Measurements from ENCODE around the gene TRMU.
"Not testable (repeated sequence)": the region's sequence is repeated elsewhere in the genome, so short reads cannot be mapped to it uniquely, and the experiment has no call there.

TRMU gene

GRCh38 chr22:46402505-46402904, 67.0 kb downstream of the TRMU start:
- H3K9me3 ChIP-seq (ENCODE audit: control insufficient read depth, low read length), result no peaks in the 10 kb centered on the region
- no peak overlapping the region for H3K4me3 ChIP-seq (ENCODE audit: extremely low read depth, insufficient read depth, low read length, poor library complexity, severe bottlenecking)
- no peaks in the 10 kb centered on the region for H3K36me3 ChIP-seq (ENCODE audit: control insufficient read depth, insufficient read depth, low read length)
- no CpG with 5 or more reads among the region's 2 CpGs for WGBS, 2 experiments (ENCODE audit: insufficient coverage in 2 of 2)
- no peak overlapping the region for H3K27ac ChIP-seq (ENCODE audit: low read depth, low read length, severe bottlenecking)
- no peaks in the 10 kb centered on the region for H3K4me1 ChIP-seq (ENCODE audit: control insufficient read depth, insufficient read depth, low read length, poor library complexity, severe bottlenecking)

- H3K9me3 ChIP-seq (ENCODE audit: control insufficient read depth, low read length); H3K4me3 ChIP-seq (ENCODE audit: extremely low read depth, insufficient read depth, low read length, poor library complexity, severe bottlenecking); H3K4me1 ChIP-seq (ENCODE audit: control insufficient read depth, insufficient read depth, low read length, poor library complexity, severe bottlenecking); H3K36me3 ChIP-seq (ENCODE audit: control insufficient read depth, insufficient read depth, low read length); H3K27ac ChIP-seq (ENCODE audit: low read depth, low read length, severe bottlenecking): not testable (repeated sequence)
- WGBS, 2 experiments (ENCODE audit: insufficient coverage in 2 of 2), result 97 to 98% methylated on average over 5 of the region's 7 CpGs
Measured at GRCh38 chr22:46403880-46404279, 68.4 kb downstream of the TRMU start.

GRCh38 chr22:46405901-46406300, 70.4 kb downstream of the TRMU start:
- WGBS, 2 experiments (ENCODE audit: insufficient coverage in 2 of 2), result 95 to 100% methylated on average over 4 of the region's 4 CpGs

GRCh38 chr22:46406349-46406748, 70.8 kb downstream of the TRMU start:
- 92 to 94% methylated on average over 3 to 8 of the region's 8 CpGs for WGBS, 2 experiments (ENCODE audit: insufficient coverage in 2 of 2)
- no peaks in the 10 kb centered on the region for H3K36me3 ChIP-seq (ENCODE audit: control insufficient read depth, insufficient read depth, low read length)
- H3K4me1 ChIP-seq (ENCODE audit: control insufficient read depth, insufficient read depth, low read length, poor library complexity, severe bottlenecking), result no peaks in the 10 kb centered on the region
- no peak overlapping the region for H3K4me3 ChIP-seq (ENCODE audit: extremely low read depth, insufficient read depth, low read length, poor library complexity, severe bottlenecking)
- no peaks in the 10 kb centered on the region for H3K9me3 ChIP-seq (ENCODE audit: control insufficient read depth, low read length)
- no peak overlapping the region for H3K27ac ChIP-seq (ENCODE audit: low read depth, low read length, severe bottlenecking)

More at GRCh38 chr22:46405901-46406300, 70.4 kb downstream of the TRMU start:
- no peaks in the 10 kb centered on the region for H3K36me3 ChIP-seq (ENCODE audit: control insufficient read depth, insufficient read depth, low read length)
- no peak overlapping the region for H3K4me3 ChIP-seq (ENCODE audit: extremely low read depth, insufficient read depth, low read length, poor library complexity, severe bottlenecking)
- no peaks in the 10 kb centered on the region for H3K9me3 ChIP-seq (ENCODE audit: control insufficient read depth, low read length)
- no peak overlapping the region for H3K27ac ChIP-seq (ENCODE audit: low read depth, low read length, severe bottlenecking)
- H3K4me1 ChIP-seq (ENCODE audit: control insufficient read depth, insufficient read depth, low read length, poor library complexity, severe bottlenecking), result no peaks in the 10 kb centered on the region

- H3K4me3 ChIP-seq (ENCODE audit: extremely low read depth, insufficient read depth, low read length, poor library complexity, severe bottlenecking), result no peak overlapping the region
- 91 to 96% methylated on average over 12 to 15 of the region's 15 CpGs for WGBS, 2 experiments (ENCODE audit: insufficient coverage in 2 of 2)
Measured at GRCh38 chr22:46406791-46407190, 71.3 kb downstream of the TRMU start.

More at GRCh38 chr22:46406791-46407190, 71.3 kb downstream of the TRMU start:
- H3K4me1 ChIP-seq (ENCODE audit: control insufficient read depth, insufficient read depth, low read length, poor library complexity, severe bottlenecking), result no peaks in the 10 kb centered on the region
- no peak overlapping the region for H3K27ac ChIP-seq (ENCODE audit: low read depth, low read length, severe bottlenecking)
- H3K36me3 ChIP-seq (ENCODE audit: control insufficient read depth, insufficient read depth, low read length), result no peaks in the 10 kb centered on the region
- no peaks in the 10 kb centered on the region for H3K9me3 ChIP-seq (ENCODE audit: control insufficient read depth, low read length)

All from mesodermal cell (in vitro differentiated cells).